Upper lobe of right lung (tissue), 1 donor: Measurements from ENCODE around the gene COL5A1. TPM values are rescaled to one million over a fixed set of nuclear protein-coding genes. Genes with fewer than 3 reads are reported as not detected.

Experiments
- ATAC-seq: fragments of 200-7000 bp; cut with Tn5 transposase; one replicate; pipeline ENCODE4 v1.9.1; 2020; ENCODE audit warnings: mild to moderate bottlenecking, moderate library complexity
- DNase-seq: peaks from one replicate; pipeline ENCODE4 v3.0.0-alpha.2; 2020
- H3K27ac ChIP-seq: fragments of 200-600 bp; one replicate; pipeline ENCODE4 v1.8.0; 2022
- H3K27me3 ChIP-seq: fragments of 200-600 bp; one replicate; pipeline ENCODE4 v1.8.0; 2022; ENCODE audit warnings: mild to moderate bottlenecking
- H3K36me3 ChIP-seq: fragments of 200-600 bp; one replicate; pipeline ENCODE4 v1.8.0; 2022
- H3K4me1 ChIP-seq: fragments of 200-600 bp; one replicate; pipeline ENCODE4 v1.8.0; 2022
- H3K4me3 ChIP-seq: fragments of 200-600 bp; one replicate; pipeline ENCODE4 v1.8.0; 2022; ENCODE audit warnings: mild to moderate bottlenecking
- H3K9me3 ChIP-seq: fragments of 200-600 bp; one replicate; pipeline ENCODE4 v1.8.0; 2022
- intact Hi-C: fragments of 100-400 bp; cut with DNase I; formaldehyde crosslinking; loops from one replicate; pipeline ENCODE4 v1.11.0; 2022
- total RNA-seq: library from RNA; stranded (reverse); fragmentation: NEBNext Ultra II Directional; extraction: Animal tissue kit (Norgen Biotek cat#: 25700); gene quantifications from one replicate; pipeline ENCODE4 v1.2.1, GENCODE V29; 2021
- TF ChIP-seq, protein P1 (sequence below): fragments of 200-600 bp; IDR thresholded peaks from one replicate; pipeline ENCODE4 v1.8.0; 2022; ENCODE audit warnings: antibody characterized with exemption
- donor health status: DM: no; HTN: yes; CAD: no; lungs with severe emphysema.

Gene COL5A1
- total RNA-seq, 1 donor from 2014 or later: 37.8 TPM

DNA sequence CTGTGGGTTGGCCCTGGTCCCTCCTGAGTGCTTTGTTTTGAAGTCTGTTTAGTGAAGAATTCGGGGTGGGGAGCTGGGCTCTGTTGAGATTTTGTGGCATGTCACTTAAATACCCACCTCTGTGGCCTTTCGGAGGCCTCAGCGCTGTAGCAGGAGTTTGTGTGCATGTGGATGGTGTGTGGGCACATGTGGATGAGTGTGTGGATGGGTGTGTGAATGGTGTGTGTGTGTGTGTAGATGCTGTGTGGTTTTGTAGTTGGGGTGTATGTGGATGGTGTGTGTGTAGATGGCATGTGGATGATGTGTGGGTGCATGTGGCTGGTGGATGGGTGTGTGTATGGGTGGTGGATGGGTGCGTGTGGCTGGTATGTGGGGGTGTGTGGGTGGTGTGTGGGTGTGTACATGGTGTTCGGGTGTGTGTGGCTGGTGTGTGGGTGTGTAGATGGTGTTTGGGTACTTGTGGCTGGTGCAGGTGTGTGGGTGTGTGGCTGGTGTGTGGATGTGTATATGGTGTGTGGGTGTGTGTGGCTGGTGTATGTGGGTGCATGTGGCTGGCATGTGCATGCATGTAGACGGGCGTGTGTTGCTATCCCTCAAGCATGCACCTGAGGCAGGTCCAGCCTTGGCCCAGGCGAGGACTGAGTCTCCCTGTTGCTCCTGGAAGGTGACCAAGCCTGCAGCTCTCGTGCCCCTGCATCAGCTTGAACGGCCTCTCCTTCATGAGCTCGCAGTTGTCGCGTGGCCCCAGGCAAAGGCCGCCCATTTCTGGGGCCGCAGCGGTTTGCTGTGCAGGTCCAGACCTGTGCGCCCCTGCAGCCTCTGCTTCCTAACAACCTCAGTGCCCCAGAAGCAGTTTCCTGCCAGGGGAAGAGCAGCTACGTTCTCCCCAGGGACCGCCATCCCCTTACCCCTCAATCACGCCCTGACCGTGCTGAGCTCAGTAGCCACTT is 185.0 kb downstream of the COL5A1 start:
- intact Hi-C loops: no loop called here
- DNase-seq (no peak), ATAC-seq (no peak)
- Histone ChIP-seq H3K4me3 (no peak overlapping the region), H3K9me3 (no peaks in the 10 kb centered on the region), H3K4me1 (no peaks in the 10 kb centered on the region), H3K27me3 (no peaks in the 10 kb centered on the region), H3K27ac (no peak overlapping the region), H3K36me3 (no peaks in the 10 kb centered on the region)
- TF ChIP-seq, protein P1, sequence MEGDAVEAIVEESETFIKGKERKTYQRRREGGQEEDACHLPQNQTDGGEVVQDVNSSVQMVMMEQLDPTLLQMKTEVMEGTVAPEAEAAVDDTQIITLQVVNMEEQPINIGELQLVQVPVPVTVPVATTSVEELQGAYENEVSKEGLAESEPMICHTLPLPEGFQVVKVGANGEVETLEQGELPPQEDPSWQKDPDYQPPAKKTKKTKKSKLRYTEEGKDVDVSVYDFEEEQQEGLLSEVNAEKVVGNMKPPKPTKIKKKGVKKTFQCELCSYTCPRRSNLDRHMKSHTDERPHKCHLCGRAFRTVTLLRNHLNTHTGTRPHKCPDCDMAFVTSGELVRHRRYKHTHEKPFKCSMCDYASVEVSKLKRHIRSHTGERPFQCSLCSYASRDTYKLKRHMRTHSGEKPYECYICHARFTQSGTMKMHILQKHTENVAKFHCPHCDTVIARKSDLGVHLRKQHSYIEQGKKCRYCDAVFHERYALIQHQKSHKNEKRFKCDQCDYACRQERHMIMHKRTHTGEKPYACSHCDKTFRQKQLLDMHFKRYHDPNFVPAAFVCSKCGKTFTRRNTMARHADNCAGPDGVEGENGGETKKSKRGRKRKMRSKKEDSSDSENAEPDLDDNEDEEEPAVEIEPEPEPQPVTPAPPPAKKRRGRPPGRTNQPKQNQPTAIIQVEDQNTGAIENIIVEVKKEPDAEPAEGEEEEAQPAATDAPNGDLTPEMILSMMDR: no peak

DNA sequence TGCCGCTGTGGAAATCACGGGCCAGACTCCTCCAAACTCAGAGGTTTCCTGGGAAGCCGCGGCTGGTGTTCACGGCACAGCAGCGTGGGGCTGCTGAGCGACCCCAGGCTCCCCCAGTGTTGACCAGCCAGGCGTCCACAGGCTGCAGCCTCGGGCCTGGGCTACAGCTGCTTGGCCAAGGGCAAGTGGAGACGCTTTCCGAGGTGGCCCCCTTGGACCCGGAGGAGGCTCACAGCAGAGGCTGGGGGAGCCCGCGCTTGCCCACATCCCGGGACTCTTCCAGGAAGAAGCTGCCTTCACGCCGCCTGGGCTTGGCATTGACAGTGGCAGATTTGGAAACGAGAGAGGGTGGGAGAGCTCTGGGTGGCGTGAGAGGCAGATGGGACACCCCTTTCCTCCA is 186.0 kb downstream of the COL5A1 start:
- intact Hi-C loops: no loop called here
- ATAC-seq (no peak), DNase-seq (no peak)
- H3K9me3 ChIP-seq: no peaks in the 10 kb centered on the region
- no peak overlapping the region for H3K27ac ChIP-seq
- H3K4me3 ChIP-seq: no peak overlapping the region
- no peaks in the 10 kb centered on the region for H3K36me3 ChIP-seq
- TF ChIP-seq, protein P1: no peak
- no peaks in the 10 kb centered on the region for H3K27me3 ChIP-seq
- H3K4me1 ChIP-seq: no peaks in the 10 kb centered on the region

- TF ChIP-seq, protein P1: no peak
- no peaks in the 10 kb centered on the region for H3K36me3 ChIP-seq
Observed at GRCh38 chr9:134827993-134828392, 186.4 kb downstream of the COL5A1 start.

DNA sequence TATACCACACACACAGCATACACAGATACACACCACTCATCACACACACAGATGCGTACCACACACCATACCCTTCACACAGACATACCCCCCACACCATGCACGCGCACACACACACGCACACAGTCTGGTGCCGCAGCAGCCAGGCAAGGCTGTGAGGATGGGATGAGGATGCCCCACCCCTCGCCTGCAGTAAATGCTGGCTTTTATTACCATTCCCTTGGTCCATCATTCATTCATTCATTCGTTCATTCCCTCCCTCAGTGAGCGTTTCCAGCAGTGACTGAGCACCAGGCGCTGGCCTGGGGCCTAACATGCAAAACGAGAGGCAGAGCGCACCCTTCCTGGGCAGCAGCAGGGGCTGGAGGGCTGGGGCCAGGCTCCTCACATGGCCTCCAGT is 187.3 kb downstream of the COL5A1 start:
- Histone ChIP-seq H3K4me3 (no peak overlapping the region), H3K9me3 (no peaks in the 10 kb centered on the region), H3K27ac (no peak overlapping the region), H3K36me3 (no peaks in the 10 kb centered on the region), H3K27me3 (no peaks in the 10 kb centered on the region), H3K4me1 (no peaks in the 10 kb centered on the region)
- no peak for DNase-seq
- TF ChIP-seq, protein P1: no peak
- no peak for ATAC-seq
- intact Hi-C loops: no loop called here

More at GRCh38 chr9:134827993-134828392, 186.4 kb downstream of the COL5A1 start:
- Histone ChIP-seq H3K27ac (no peak overlapping the region), H3K9me3 (no peaks in the 10 kb centered on the region), H3K27me3 (no peaks in the 10 kb centered on the region), H3K4me3 (no peak overlapping the region), H3K4me1 (no peaks in the 10 kb centered on the region)
- DNase-seq (no peak), ATAC-seq (no peak)
- intact Hi-C loops: no loop called here

DNA sequence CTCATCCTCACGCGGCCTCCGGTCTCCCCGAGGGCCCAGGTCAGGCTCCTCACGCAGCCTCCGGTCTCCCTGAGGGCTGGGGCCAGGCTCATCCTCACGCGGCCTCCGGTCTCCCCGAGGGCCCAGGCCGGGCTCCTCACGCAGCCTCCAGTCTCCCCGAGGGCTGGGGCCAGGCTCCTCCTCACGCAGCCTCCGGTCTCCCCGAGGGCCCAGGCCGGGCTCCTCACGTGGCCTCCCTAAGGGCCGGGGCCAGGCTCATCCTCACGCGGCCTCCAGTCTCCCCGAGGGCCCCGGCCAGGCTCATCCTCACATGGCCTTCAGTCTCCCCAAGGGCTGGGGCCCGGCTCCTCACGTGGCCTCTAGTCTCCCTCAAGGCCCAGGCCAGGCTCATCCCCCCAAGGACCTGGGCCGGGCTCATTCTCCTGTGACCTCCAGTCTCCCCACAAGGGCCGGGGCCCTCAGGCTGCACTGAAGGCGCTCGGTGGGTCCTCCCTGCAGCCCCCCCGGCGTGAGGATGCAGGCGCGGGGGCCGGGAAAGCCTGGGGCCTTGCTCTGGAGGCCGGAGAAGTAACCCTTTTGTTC is 187.8 kb downstream of the COL5A1 start:
- TF ChIP-seq, protein P1: no peak
- intact Hi-C loops: no loop called here
- no peak for ATAC-seq

More for the DNA sequence above, 187.8 kb downstream of the COL5A1 start:
- Histone ChIP-seq H3K36me3 (no peaks in the 10 kb centered on the region), H3K4me3 (no peak overlapping the region), H3K27ac (no peak overlapping the region), H3K9me3 (no peaks in the 10 kb centered on the region), H3K27me3 (no peaks in the 10 kb centered on the region), H3K4me1 (no peaks in the 10 kb centered on the region)
- DNase-seq: no peak
